PC-9 (cell line): ENCODE measurements around the gene OR8D1. TPM values are rescaled to one million over a fixed set of nuclear protein-coding genes. Genes with fewer than 3 reads are reported as not detected.

ENCODE experiments used
- BruUV-seq: library from RNA; stranded (reverse); fragments of 400-500 nt; replicated peaks from 2 replicates; lab custom pipeline; 2021; lab: Mats Ljungman, UMichigan
- CTCF ChIA-PET: fragments of 300-600 bp; sonication (Branson Sonifier 250); formaldehyde crosslinking; loops from one replicate; lab custom pipeline; 2022; ENCODE audit warnings: antibody characterized with exemption; lab: Charles Lee
- POLR2A ChIA-PET: fragments of 300-600 bp; sonication (Branson Sonifier 250); formaldehyde crosslinking; loops from one replicate; lab custom pipeline; 2022; ENCODE audit warnings: antibody characterized with exemption; ENCODE audit not compliant: unreplicated experiment; lab: Charles Lee
- DNase-seq, 2 experiments: peaks; one replicate each; pipeline versions ENCODE4 v3.0.0 to v3.0.0-alpha.2; 2015 to 2022; ENCODE audit warnings: mixed read lengths in 1 of 2
- H2AFZ ChIP-seq: fragments of 200-600 bp; sonication (generic); 2 replicates; pipeline ENCODE4 v1.8.1; 2017; ENCODE audit warnings: antibody characterized with exemption
- H3F3A ChIP-seq: fragments of 200-600 bp; sonication (generic); 2 replicates; pipeline ENCODE4 v1.8.1; 2017; ENCODE audit warnings: antibody characterized with exemption, mild to moderate bottlenecking, low read depth; ENCODE audit not compliant: insufficient read depth
- H3K27ac ChIP-seq: fragments of 200-600 bp; sonication (generic); 2 replicates; pipeline ENCODE4 v1.6.1; 2016; ENCODE audit warnings: mixed run types
- H3K27me3 ChIP-seq: fragments of 200-600 bp; sonication (generic); 2 replicates; pipeline ENCODE4 v1.6.1; 2016; ENCODE audit warnings: low read depth, mixed run types; ENCODE audit not compliant: insufficient read depth
- H3K36me3 ChIP-seq: fragments of 200-600 bp; sonication (generic); 2 replicates; pipeline ENCODE4 v1.6.1; 2016; ENCODE audit warnings: low read depth, mixed run types
- H3K4me1 ChIP-seq: fragments of 200-600 bp; sonication (generic); replicated peaks from 2 replicates; pipeline ENCODE4 v1.6.1; 2016; ENCODE audit warnings: mixed run types; ENCODE audit not compliant: insufficient read depth
- H3K4me2 ChIP-seq: fragments of 200-600 bp; sonication (generic); 2 replicates; pipeline ENCODE4 v1.6.1; 2017; ENCODE audit warnings: mixed run types
- H3K4me3 ChIP-seq: fragments of 200-600 bp; sonication (generic); 2 replicates; pipeline ENCODE4 v1.6.1; 2016; ENCODE audit warnings: mixed run types
- H3K79me2 ChIP-seq: fragments of 200-600 bp; sonication (generic); 2 replicates; pipeline ENCODE4 v1.6.1; 2017; ENCODE audit warnings: low read depth, mixed run types
- H3K9me2 ChIP-seq: fragments of 200-600 bp; sonication (generic); 2 replicates; pipeline ENCODE4 v1.8.1; 2017; ENCODE audit warnings: mild to moderate bottlenecking; ENCODE audit not compliant: insufficient read depth
- H3K9me3 ChIP-seq: fragments of 200-600 bp; sonication (generic); 2 replicates; pipeline ENCODE4 v1.8.1; 2016; ENCODE audit warnings: low read depth; ENCODE audit not compliant: insufficient read depth
- H4K20me1 ChIP-seq: fragments of 200-600 bp; sonication (generic); 2 replicates; pipeline ENCODE4 v1.8.1; 2017; ENCODE audit not compliant: insufficient read depth
- CTCF ChIP-seq: fragments of 200-600 bp; sonication (generic); conservative IDR thresholded peaks from 2 replicates; pipeline ENCODE4 v1.6.1; 2017; ENCODE audit warnings: mixed run types, antibody characterized with exemption, mild to moderate bottlenecking, moderate library complexity
- EZH2 ChIP-seq: fragments of 200-600 bp; sonication (generic); IDR thresholded peaks from 2 replicates; pipeline ENCODE4 v1.8.0; 2017; ENCODE audit warnings: antibody characterized with exemption, low read depth
- intact Hi-C: fragments of 100-400 bp; cut with micrococcal nuclease; formaldehyde crosslinking; loops from one replicate; pipeline ENCODE4 v1.10.0; 2022; ENCODE audit not compliant: unreplicated experiment
- total RNA-seq: library from RNA; stranded (reverse); gene quantifications from 2 replicates; pipeline ENCODE4 v1.2.3, GENCODE V29; 2021

OR8D1 gene
- total RNA-seq, 1 experiment from 2014 or later = not detected

- H3K27ac ChIP-seq = no peak overlapping the region
- ChIA-PET CTCF (no interaction called here), POLR2A (no interaction called here)
- no peaks in the 10 kb centered on the region for H3K79me2 ChIP-seq
- no peaks in the 10 kb centered on the region for H3F3A ChIP-seq
- H3K4me2 ChIP-seq = no peak overlapping the region
- no peaks in the 10 kb centered on the region for H3K4me1 ChIP-seq
- H3K36me3 ChIP-seq = no peaks in the 10 kb centered on the region
- TF ChIP-seq CTCF = no peak
- no peak for TF ChIP-seq EZH2
- H3K9me3 ChIP-seq = no peaks in the 10 kb centered on the region
- no peaks in the 10 kb centered on the region for H3K9me2 ChIP-seq
- intact Hi-C loops = no loop called here
- DNase-seq = no peak
- H2AFZ ChIP-seq = no peak overlapping the region
- no peaks in the 10 kb centered on the region for H4K20me1 ChIP-seq
- no peaks in the 10 kb centered on the region for H3K27me3 ChIP-seq
- no peak overlapping the region for H3K4me3 ChIP-seq
- BruUV-seq = no TSS peak
These were observed 28.0 kb downstream of the OR8D1 start for GRCh38 chr11:124285610-124286344.

GRCh38 chr11:124278261-124278660, 35.5 kb downstream of the OR8D1 start:
- Histone ChIP-seq H3K4me3 (no peak overlapping the region), H3F3A (no peaks in the 10 kb centered on the region), H3K36me3 (no peaks in the 10 kb centered on the region), H3K79me2 (no peaks in the 10 kb centered on the region), H3K27ac (no peak overlapping the region), H2AFZ (no peak overlapping the region), H3K9me2 (no peaks in the 10 kb centered on the region), H3K9me3 (no peaks in the 10 kb centered on the region), H3K4me1 (no peaks in the 10 kb centered on the region), H3K4me2 (no peak overlapping the region), H4K20me1 (no peaks in the 10 kb centered on the region), H3K27me3 (no peaks in the 10 kb centered on the region)
- no peak for DNase-seq
- TF ChIP-seq CTCF (no peak), EZH2 (no peak)
- BruUV-seq = no TSS peak
- ChIA-PET CTCF (no interaction called here), POLR2A (no interaction called here)
- intact Hi-C loops = no loop called here

- no peaks in the 10 kb centered on the region for H3K9me2 ChIP-seq
- no TSS peak for BruUV-seq
- no peaks in the 10 kb centered on the region for H3K4me1 ChIP-seq
- H3K36me3 ChIP-seq = no peaks in the 10 kb centered on the region
- H3K27me3 ChIP-seq = no peaks in the 10 kb centered on the region
- no peaks in the 10 kb centered on the region for H3K9me3 ChIP-seq
- TF ChIP-seq CTCF (no peak), EZH2 (no peak)
- no peak overlapping the region for H3K4me2 ChIP-seq
- no peaks in the 10 kb centered on the region for H3K79me2 ChIP-seq
- POLR2A ChIA-PET = no interaction called here
- H2AFZ ChIP-seq = no peak overlapping the region
- intact Hi-C loops = no loop called here
- no peak overlapping the region for H3K27ac ChIP-seq
- no peak for DNase-seq
- CTCF ChIA-PET = no interaction called here
- H3F3A ChIP-seq = no peaks in the 10 kb centered on the region
- no peak overlapping the region for H3K4me3 ChIP-seq
- H4K20me1 ChIP-seq = no peaks in the 10 kb centered on the region
These were observed 35.9 kb downstream of the OR8D1 start for GRCh38 chr11:124277804-124278203.
